ENCODE data around the gene HOXA3. TPM values are rescaled to one million over a fixed set of nuclear protein-coding genes. Genes with fewer than 3 reads are reported as not detected.

Gene HOXA3
- total and polyA plus RNA-seq, 2 of the 8 experiments (the other 6 are each of a cell fraction or from before 2014, with no cell fraction given): not detected

GRCh38 chr7:27191833-27192545 is 39.6 kb upstream of the HOXA3 start (continued):
- TF ChIP-seq PHF8 (conservative IDR thresholded peaks at IDR 0.05; ENCODE audit: low read depth, low read length) (no peak; the same call in 1 of the 2 replicates), GABPA (IDR thresholded peaks at IDR 0.05; ENCODE audit: borderline replicate concordance, insufficient read depth, low read length) (no peak), CTCF (IDR thresholded peaks at IDR 0.05; ENCODE audit: control extremely low read depth in 1 of 3, insufficient read depth in 1 of 3, low read depth in 1 of 3, low read length in 3 of 3) (no peak), RAD21 (IDR thresholded peaks at IDR 0.05 in 1 of 2, conservative IDR thresholded peaks at IDR 0.05 in 1 of 2; ENCODE audit: low read depth in 2 of 2, low read length in 2 of 2) (no peak), TEAD4 (IDR thresholded peaks at IDR 0.05; ENCODE audit: low read depth, low read length) (no peak), TCF12 (IDR thresholded peaks at IDR 0.05; ENCODE audit: low read depth, low read length) (no peak), JUND (IDR thresholded peaks at IDR 0.05; ENCODE audit: low read length) (no peak), USF2 (IDR thresholded peaks at IDR 0.05; ENCODE audit: low read length) (no peak), SP1 (IDR thresholded peaks at IDR 0.05; ENCODE audit: low read depth, low read length) (no peak), CEBPB (IDR thresholded peaks at IDR 0.05; ENCODE audit: low read depth, low read length) (no peak), CHD2 (IDR thresholded peaks at IDR 0.05; ENCODE audit: low read length) (no peak)
